HCT116 (cell line): ENCODE data around the gene DGKE. TPM values are rescaled to one million over a fixed set of nuclear protein-coding genes. Genes with fewer than 3 reads are reported as not detected.

Source experiments
- ATAC-seq: fragments of 200-7000 bp; cut with Tn5 transposase; 2 replicates; pipeline ENCODE4 v1.9.1; 2020; ENCODE audit warnings: mild to moderate bottlenecking, moderate library complexity
- BruUV-seq: library from RNA; stranded (reverse); fragments of 400-500 nt; replicated peaks from 2 replicates; lab custom pipeline; 2021; lab: Mats Ljungman, UMichigan
- CTCF ChIA-PET: fragments of 300-600 bp; sonication (Branson Sonifier 250); formaldehyde crosslinking; loops from one replicate; lab custom pipeline; 2021; ENCODE audit warnings: antibody characterized with exemption; lab: Charles Lee
- POLR2A ChIA-PET: fragments of 300-600, 350-600 bp; sonication (Branson Sonifier 250); formaldehyde crosslinking; loops from one replicate; lab custom pipeline; 2021; ENCODE audit warnings: antibody characterized with exemption; lab: Charles Lee
- RAD21 ChIA-PET, 2 experiments: fragments of 300-600 bp; sonication (Branson Sonifier 250); formaldehyde crosslinking; loops; one replicate each; lab custom pipeline; 2023; ENCODE audit warnings: low total read pairs in 2 of 2; ENCODE audit not compliant: uncharacterized antibody in 2 of 2, unreplicated experiment in 2 of 2, low non-redundant PET in 1 of 2; lab: Charles Lee
- DNase-seq: peaks from one replicate; pipeline ENCODE4 v3.0.0-alpha.2; 2010; ENCODE audit warnings: low read depth, low spot score
- H2AFZ ChIP-seq: fragments of 200-600 bp; shearing (Covaris generic), sonication (generic); 2 replicates; pipeline ENCODE4 v1.6.1; 2017; ENCODE audit warnings: low read depth, mixed run types, mixed read lengths, antibody characterized with exemption, low read length; ENCODE audit not compliant: poor library complexity, severe bottlenecking
- H3K27ac ChIP-seq: 2 replicates; pipeline ENCODE4 v1.5.1; 2012; ENCODE audit warnings: low read depth, low read length
- H3K27me3 ChIP-seq: fragments of 200-600 bp; sonication (generic); 2 replicates; pipeline ENCODE4 v1.6.1; 2016; ENCODE audit warnings: mixed run types, low read length, mixed read lengths; ENCODE audit not compliant: insufficient read depth
- H3K36me3 ChIP-seq, 2 experiments: fragments of 200-500 bp in 1 of 2; fragments of 200-600 bp in 1 of 2; sonication (Bioruptor generic) in 1 of 2; sonication (generic) in 1 of 2; 2 replicates each; pipeline versions ENCODE4 v1.5.1 to v1.6.1; 2014 to 2016; ENCODE audit warnings: low read length in 2 of 2, inconsistent platforms in 1 of 2, mixed read lengths in 1 of 2, mixed run types in 1 of 2; ENCODE audit not compliant: insufficient read depth in 2 of 2, control insufficient read depth in 1 of 2
- H3K4me1 ChIP-seq, 2 experiments: fragments of 200-600 bp in 1 of 2; sonication (generic) in 1 of 2; 2 replicates each; pipeline versions ENCODE4 v1.5.1 to v1.6.1; 2012 to 2017; ENCODE audit warnings: low read length in 2 of 2, inconsistent platforms in 1 of 2, mild to moderate bottlenecking in 1 of 2, mixed read lengths in 1 of 2, mixed run types in 1 of 2, moderate library complexity in 1 of 2; ENCODE audit not compliant: insufficient read depth in 2 of 2, control insufficient read depth in 1 of 2
- H3K4me2 ChIP-seq: fragments of 200-600 bp; sonication (generic); 2 replicates; pipeline ENCODE4 v1.6.1; 2017; ENCODE audit warnings: mixed run types, low read length, mixed read lengths
- H3K4me3 ChIP-seq, 2 experiments: fragments of 200-600 bp in 1 of 2; sonication (generic) in 1 of 2; replicated peaks in 1 of 2; 2 replicates each; pipeline ENCODE4 v1.5.1; 2011 to 2016; ENCODE audit warnings: low read length in 2 of 2, control low read depth in 1 of 2, low read depth in 1 of 2, mild to moderate bottlenecking in 1 of 2, mixed read lengths in 1 of 2, mixed run types in 1 of 2
- H3K79me2 ChIP-seq: fragments of 200-600 bp; sonication (generic); 2 replicates; pipeline ENCODE4 v1.6.1; 2017; ENCODE audit warnings: mild to moderate bottlenecking, mixed run types, low read length, moderate library complexity, mixed read lengths; ENCODE audit not compliant: insufficient read depth
- H3K9ac ChIP-seq: fragments of 200-600 bp; sonication (generic); 2 replicates; pipeline ENCODE4 v1.6.1; 2016; ENCODE audit warnings: low read length, mixed read lengths
- H3K9me2 ChIP-seq: fragments of 200-600 bp; sonication (generic), shearing (Covaris generic); 2 replicates; pipeline ENCODE4 v1.6.1; 2017; ENCODE audit warnings: mixed run types, mild to moderate bottlenecking, moderate library complexity; ENCODE audit not compliant: insufficient read depth
- H3K9me3 ChIP-seq, 2 experiments: fragments of 200-500 bp in 1 of 2; fragments of 200-600 bp in 1 of 2; sonication (Bioruptor generic) in 1 of 2; sonication (generic) in 1 of 2; 2 replicates each; pipeline ENCODE4 v1.6.1; 2014 to 2017; ENCODE audit warnings: low read length in 2 of 2, mixed read lengths in 2 of 2, inconsistent platforms in 1 of 2, low read depth in 1 of 2, mild to moderate bottlenecking in 1 of 2, mixed run types in 1 of 2, moderate library complexity in 1 of 2; ENCODE audit not compliant: control insufficient read depth in 1 of 2, insufficient read depth in 1 of 2
- H4K20me1 ChIP-seq: fragments of 200-600 bp; sonication (generic), shearing (Covaris generic); 2 replicates; pipeline ENCODE4 v1.6.1; 2017; ENCODE audit warnings: mixed run types, mild to moderate bottlenecking, moderate library complexity; ENCODE audit not compliant: insufficient read depth
- CEBPB ChIP-seq: IDR thresholded peaks from 2 replicates; pipeline ENCODE4 v1.6.1; 2012; ENCODE audit warnings: low read depth
- EGR1 ChIP-seq: IDR thresholded peaks from 2 replicates; pipeline ENCODE4 v1.6.1; 2012; ENCODE audit warnings: low read depth
- ELF1 ChIP-seq: IDR thresholded peaks from 2 replicates; pipeline ENCODE4 v1.6.1; 2012; ENCODE audit warnings: low read depth, borderline replicate concordance
- EZH2phosphoT487 ChIP-seq: fragments of 200-600 bp; IDR thresholded peaks from 2 replicates; pipeline ENCODE4 v1.6.1; 2018; ENCODE audit warnings: antibody characterized with exemption, borderline replicate concordance
- FOSL1 ChIP-seq: IDR thresholded peaks from 2 replicates; pipeline ENCODE4 v1.6.1; 2012; ENCODE audit warnings: low read depth
- POLR2A ChIP-seq: IDR thresholded peaks from 2 replicates; pipeline ENCODE4 v1.7.0; 2011; ENCODE audit warnings: borderline replicate concordance; ENCODE audit not compliant: insufficient read depth, insufficient read length; ENCODE audit errors: extremely low read depth
- POLR2AphosphoS5 ChIP-seq: IDR thresholded peaks from 2 replicates; pipeline ENCODE4 v1.6.1; 2011; ENCODE audit warnings: mild to moderate bottlenecking, low read depth, low read length, moderate library complexity
- RAD21 ChIP-seq: IDR thresholded peaks from 2 replicates; pipeline ENCODE4 v1.6.1; 2012; ENCODE audit warnings: low read depth, mild to moderate bottlenecking
- SIN3A ChIP-seq: IDR thresholded peaks from 2 replicates; pipeline ENCODE4 v1.6.1; 2012; ENCODE audit warnings: low read depth
- SP1 ChIP-seq: IDR thresholded peaks from 2 replicates; pipeline ENCODE4 v1.6.1; 2012; ENCODE audit warnings: low read depth
- SRF ChIP-seq: IDR thresholded peaks from 2 replicates; pipeline ENCODE4 v1.6.1; 2012; ENCODE audit warnings: low read depth
- TCF7L2 ChIP-seq: IDR thresholded peaks from 2 replicates; pipeline ENCODE4 v1.7.0; 2011; ENCODE audit warnings: borderline replicate concordance, inconsistent platforms; ENCODE audit not compliant: insufficient read depth, insufficient read length; ENCODE audit errors: extremely low read depth
- YY1 ChIP-seq: IDR thresholded peaks from 2 replicates; pipeline ENCODE4 v1.6.1; 2011; ENCODE audit warnings: low read length, low read depth, moderate library complexity, mild to moderate bottlenecking; ENCODE audit not compliant: insufficient replicate concordance; ENCODE audit errors: extremely low read depth
- intact Hi-C: fragments of 100-400 bp; cut with micrococcal nuclease; formaldehyde crosslinking; loops from 2 replicates; pipeline ENCODE4 v1.10.0; 2022
- total RNA-seq: library from RNA; stranded (reverse); gene quantifications from one replicate; pipeline ENCODE4 v1.2.1, GENCODE V29; 2021; ENCODE audit not compliant: unreplicated experiment
- TF ChIP-seq, protein P1 (sequence below): IDR thresholded peaks from 2 replicates; pipeline ENCODE4 v1.6.1; 2012
- TF ChIP-seq, protein P2 (sequence below): IDR thresholded peaks from 2 replicates; pipeline ENCODE4 v1.6.1; 2011; ENCODE audit warnings: mild to moderate bottlenecking, low read length, moderate library complexity; ENCODE audit not compliant: insufficient replicate concordance; ENCODE audit errors: extremely low read depth
- TF ChIP-seq, protein P3 (sequence below): IDR thresholded peaks from 2 replicates; pipeline ENCODE4 v1.6.1; 2012; ENCODE audit warnings: low read depth
- TF ChIP-seq, protein P4 (sequence below): IDR thresholded peaks from 2 replicates; pipeline ENCODE4 v1.6.1; 2012
- TF ChIP-seq, protein P5 (sequence below), 3 experiments: fragments of 200-600 bp in 1 of 3; sonication (generic) in 1 of 3; IDR thresholded peaks in 2 of 3; conservative IDR thresholded peaks in 1 of 3; 2 replicates each; pipeline ENCODE4 v1.5.1; 2012 to 2017; ENCODE audit warnings: low read depth in 2 of 3, low read length in 2 of 3, antibody characterized with exemption in 1 of 3, borderline replicate concordance in 1 of 3, control low read depth in 1 of 3, mild to moderate bottlenecking in 1 of 3, mixed read lengths in 1 of 3, mixed run types in 1 of 3, moderate library complexity in 1 of 3; ENCODE audit not compliant: insufficient read depth in 1 of 3

Gene DGKE
- total RNA-seq, 1 experiment from 2014 or later, result 5.2 TPM

DNA sequence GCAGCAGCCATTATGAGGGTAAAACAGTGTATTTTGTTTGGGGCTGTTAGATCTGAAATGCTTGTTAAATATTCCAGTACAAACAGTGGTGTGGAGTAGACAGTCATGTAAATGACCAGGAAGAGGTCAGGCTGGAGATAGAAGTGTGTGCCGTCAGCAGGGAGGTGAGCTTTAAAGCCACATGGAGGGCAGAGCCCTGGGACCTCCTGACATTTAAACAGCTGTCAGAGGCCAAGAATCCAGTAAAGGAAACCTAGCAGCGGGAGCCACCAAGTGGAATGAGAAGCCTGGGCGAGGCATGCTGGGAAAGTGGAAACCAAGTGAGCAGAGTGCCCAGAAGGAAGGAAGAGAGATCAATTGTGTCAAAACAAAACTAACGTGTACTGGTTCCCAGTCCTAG lies 27.0 kb upstream of the DGKE start (continued):
- TF ChIP-seq, protein P1, sequence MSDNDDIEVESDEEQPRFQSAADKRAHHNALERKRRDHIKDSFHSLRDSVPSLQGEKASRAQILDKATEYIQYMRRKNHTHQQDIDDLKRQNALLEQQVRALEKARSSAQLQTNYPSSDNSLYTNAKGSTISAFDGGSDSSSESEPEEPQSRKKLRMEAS, result no peak
- TF ChIP-seq TCF7L2, result no peak
- TF ChIP-seq ELF1, result no peak

DNA sequence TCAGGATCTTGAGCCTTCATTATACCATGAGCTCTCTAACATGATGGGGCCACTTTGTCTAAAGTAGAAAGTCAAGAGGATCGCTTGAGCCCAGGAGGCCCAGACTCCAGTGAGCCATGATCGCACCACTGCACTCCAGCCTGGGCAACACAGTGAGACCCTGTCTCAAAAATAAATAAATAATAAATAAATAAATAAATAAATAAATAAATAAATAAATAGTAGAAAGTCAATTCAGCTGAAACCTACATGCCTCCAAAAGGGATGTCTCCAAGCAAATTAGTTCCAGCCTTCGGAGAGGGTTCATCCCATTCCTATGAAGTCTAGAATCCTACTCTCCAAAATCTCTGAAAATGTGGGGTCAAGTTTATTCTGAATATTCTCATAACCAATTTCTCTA lies 26.2 kb upstream of the DGKE start:
- no peak overlapping the region for H3K4me3 ChIP-seq
- no peak overlapping the region for H3K27ac ChIP-seq
- no peaks in the 10 kb centered on the region for H3K36me3 ChIP-seq
- no TSS peak for BruUV-seq
- no peak overlapping the region for H3K4me2 ChIP-seq
- RAD21 ChIA-PET, result no interaction called here
- peaks cover 3% of the 10 kb centered on the region; the same call in 1 of the 2 replicates for H3K27me3 ChIP-seq
- CTCF ChIA-PET, result interaction anchor here (1.7 kb wide), 1 partner anchor 12 kb away, joined by 6 read pairs; no protein-coding TSS in a partner anchor
- no peak overlapping the region for H3K9ac ChIP-seq
- H3K4me1 ChIP-seq, result no peaks in the 10 kb centered on the region
- H3K9me3 ChIP-seq, result no peaks in the 10 kb centered on the region
- ATAC-seq, result no peak
- no peaks in the 10 kb centered on the region for H3K79me2 ChIP-seq
- no peak overlapping the region for H2AFZ ChIP-seq
- intact Hi-C loops, result no loop called here
- H3K9me2 ChIP-seq, result no peaks in the 10 kb centered on the region
- no peaks in the 10 kb centered on the region for H4K20me1 ChIP-seq
- POLR2A ChIA-PET, result no interaction called here
- no peak for DNase-seq
- TF ChIP-seq, protein P2, sequence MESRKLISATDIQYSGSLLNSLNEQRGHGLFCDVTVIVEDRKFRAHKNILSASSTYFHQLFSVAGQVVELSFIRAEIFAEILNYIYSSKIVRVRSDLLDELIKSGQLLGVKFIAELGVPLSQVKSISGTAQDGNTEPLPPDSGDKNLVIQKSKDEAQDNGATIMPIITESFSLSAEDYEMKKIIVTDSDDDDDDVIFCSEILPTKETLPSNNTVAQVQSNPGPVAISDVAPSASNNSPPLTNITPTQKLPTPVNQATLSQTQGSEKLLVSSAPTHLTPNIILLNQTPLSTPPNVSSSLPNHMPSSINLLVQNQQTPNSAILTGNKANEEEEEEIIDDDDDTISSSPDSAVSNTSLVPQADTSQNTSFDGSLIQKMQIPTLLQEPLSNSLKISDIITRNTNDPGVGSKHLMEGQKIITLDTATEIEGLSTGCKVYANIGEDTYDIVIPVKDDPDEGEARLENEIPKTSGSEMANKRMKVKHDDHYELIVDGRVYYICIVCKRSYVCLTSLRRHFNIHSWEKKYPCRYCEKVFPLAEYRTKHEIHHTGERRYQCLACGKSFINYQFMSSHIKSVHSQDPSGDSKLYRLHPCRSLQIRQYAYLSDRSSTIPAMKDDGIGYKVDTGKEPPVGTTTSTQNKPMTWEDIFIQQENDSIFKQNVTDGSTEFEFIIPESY, result no peak
- TF ChIP-seq ELF1 (no peak), SRF (no peak), POLR2A (no peak), SIN3A (no peak), EGR1 (no peak), YY1 (no peak), POLR2AphosphoS5 (no peak), FOSL1 (no peak), EZH2phosphoT487 (no peak), CEBPB (no peak), RAD21 (no peak), SP1 (no peak)
- TF ChIP-seq, protein P3, sequence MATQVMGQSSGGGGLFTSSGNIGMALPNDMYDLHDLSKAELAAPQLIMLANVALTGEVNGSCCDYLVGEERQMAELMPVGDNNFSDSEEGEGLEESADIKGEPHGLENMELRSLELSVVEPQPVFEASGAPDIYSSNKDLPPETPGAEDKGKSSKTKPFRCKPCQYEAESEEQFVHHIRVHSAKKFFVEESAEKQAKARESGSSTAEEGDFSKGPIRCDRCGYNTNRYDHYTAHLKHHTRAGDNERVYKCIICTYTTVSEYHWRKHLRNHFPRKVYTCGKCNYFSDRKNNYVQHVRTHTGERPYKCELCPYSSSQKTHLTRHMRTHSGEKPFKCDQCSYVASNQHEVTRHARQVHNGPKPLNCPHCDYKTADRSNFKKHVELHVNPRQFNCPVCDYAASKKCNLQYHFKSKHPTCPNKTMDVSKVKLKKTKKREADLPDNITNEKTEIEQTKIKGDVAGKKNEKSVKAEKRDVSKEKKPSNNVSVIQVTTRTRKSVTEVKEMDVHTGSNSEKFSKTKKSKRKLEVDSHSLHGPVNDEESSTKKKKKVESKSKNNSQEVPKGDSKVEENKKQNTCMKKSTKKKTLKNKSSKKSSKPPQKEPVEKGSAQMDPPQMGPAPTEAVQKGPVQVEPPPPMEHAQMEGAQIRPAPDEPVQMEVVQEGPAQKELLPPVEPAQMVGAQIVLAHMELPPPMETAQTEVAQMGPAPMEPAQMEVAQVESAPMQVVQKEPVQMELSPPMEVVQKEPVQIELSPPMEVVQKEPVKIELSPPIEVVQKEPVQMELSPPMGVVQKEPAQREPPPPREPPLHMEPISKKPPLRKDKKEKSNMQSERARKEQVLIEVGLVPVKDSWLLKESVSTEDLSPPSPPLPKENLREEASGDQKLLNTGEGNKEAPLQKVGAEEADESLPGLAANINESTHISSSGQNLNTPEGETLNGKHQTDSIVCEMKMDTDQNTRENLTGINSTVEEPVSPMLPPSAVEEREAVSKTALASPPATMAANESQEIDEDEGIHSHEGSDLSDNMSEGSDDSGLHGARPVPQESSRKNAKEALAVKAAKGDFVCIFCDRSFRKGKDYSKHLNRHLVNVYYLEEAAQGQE, result no peak
- TF ChIP-seq, protein P4, sequence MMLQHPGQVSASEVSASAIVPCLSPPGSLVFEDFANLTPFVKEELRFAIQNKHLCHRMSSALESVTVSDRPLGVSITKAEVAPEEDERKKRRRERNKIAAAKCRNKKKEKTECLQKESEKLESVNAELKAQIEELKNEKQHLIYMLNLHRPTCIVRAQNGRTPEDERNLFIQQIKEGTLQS, result no peak
- TF ChIP-seq, protein P1, result no peak
- TF ChIP-seq, protein P5, sequence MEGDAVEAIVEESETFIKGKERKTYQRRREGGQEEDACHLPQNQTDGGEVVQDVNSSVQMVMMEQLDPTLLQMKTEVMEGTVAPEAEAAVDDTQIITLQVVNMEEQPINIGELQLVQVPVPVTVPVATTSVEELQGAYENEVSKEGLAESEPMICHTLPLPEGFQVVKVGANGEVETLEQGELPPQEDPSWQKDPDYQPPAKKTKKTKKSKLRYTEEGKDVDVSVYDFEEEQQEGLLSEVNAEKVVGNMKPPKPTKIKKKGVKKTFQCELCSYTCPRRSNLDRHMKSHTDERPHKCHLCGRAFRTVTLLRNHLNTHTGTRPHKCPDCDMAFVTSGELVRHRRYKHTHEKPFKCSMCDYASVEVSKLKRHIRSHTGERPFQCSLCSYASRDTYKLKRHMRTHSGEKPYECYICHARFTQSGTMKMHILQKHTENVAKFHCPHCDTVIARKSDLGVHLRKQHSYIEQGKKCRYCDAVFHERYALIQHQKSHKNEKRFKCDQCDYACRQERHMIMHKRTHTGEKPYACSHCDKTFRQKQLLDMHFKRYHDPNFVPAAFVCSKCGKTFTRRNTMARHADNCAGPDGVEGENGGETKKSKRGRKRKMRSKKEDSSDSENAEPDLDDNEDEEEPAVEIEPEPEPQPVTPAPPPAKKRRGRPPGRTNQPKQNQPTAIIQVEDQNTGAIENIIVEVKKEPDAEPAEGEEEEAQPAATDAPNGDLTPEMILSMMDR (IDR thresholded peaks at IDR 0.05 in 2 of 3, conservative IDR thresholded peaks at IDR 0.05 in 1 of 3; ENCODE audit: borderline replicate concordance in 1 of 3, insufficient read depth in 1 of 3, low read depth in 2 of 3, low read length in 2 of 3), result no peak
